Measurements from ENCODE around the gene WDR18.

The WDR18 gene

DNA sequence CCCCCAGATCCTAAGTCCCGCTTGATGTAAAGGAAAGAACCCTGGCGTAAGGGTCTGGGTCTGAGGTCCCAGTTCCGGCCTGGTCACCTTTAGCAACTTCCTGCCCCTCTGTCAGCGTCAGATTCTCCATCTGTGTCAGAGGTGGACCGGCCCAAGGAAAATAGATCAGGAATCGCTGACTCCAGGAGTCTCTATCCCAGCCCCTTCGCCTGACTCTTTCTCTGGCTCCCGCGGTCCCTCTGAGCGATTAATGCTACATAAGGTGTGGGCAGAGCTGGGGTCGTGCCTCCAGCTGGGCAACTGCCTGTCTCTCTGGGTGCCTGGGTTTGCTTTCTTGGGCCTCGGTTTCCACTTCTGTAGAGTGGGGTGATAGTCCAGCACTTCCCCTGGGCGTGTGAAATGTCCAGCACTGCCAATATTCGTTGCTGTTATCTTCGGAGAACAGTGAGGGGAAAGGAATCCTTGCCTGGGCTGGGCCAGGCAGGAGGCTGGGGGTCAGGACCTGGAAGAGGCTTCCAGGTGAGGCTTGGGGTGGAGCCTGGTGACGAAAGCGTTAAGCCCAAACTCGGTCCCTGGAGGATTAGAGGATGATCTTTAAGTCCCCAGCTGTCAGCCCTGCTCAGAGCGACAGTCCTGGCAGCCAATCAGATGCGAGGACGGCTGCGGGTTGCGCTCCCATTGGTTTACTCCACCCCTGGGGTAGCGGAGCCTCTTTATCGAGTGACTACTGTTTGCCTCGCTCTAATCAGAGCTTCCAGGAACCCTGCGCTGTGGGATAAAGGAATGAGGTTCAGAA, 56.5 kb downstream of the WDR18 start:
- DNase-seq (ENCODE audit: insufficient read length, low spot score), result peak; percentile 98
- FAIRE-seq, result peak; percentile 90
- TF ChIP-seq, protein P1, sequence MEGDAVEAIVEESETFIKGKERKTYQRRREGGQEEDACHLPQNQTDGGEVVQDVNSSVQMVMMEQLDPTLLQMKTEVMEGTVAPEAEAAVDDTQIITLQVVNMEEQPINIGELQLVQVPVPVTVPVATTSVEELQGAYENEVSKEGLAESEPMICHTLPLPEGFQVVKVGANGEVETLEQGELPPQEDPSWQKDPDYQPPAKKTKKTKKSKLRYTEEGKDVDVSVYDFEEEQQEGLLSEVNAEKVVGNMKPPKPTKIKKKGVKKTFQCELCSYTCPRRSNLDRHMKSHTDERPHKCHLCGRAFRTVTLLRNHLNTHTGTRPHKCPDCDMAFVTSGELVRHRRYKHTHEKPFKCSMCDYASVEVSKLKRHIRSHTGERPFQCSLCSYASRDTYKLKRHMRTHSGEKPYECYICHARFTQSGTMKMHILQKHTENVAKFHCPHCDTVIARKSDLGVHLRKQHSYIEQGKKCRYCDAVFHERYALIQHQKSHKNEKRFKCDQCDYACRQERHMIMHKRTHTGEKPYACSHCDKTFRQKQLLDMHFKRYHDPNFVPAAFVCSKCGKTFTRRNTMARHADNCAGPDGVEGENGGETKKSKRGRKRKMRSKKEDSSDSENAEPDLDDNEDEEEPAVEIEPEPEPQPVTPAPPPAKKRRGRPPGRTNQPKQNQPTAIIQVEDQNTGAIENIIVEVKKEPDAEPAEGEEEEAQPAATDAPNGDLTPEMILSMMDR (IDR thresholded peaks at IDR 0.05; ENCODE audit: insufficient read depth, missing control alignments), result no peak

DNA sequence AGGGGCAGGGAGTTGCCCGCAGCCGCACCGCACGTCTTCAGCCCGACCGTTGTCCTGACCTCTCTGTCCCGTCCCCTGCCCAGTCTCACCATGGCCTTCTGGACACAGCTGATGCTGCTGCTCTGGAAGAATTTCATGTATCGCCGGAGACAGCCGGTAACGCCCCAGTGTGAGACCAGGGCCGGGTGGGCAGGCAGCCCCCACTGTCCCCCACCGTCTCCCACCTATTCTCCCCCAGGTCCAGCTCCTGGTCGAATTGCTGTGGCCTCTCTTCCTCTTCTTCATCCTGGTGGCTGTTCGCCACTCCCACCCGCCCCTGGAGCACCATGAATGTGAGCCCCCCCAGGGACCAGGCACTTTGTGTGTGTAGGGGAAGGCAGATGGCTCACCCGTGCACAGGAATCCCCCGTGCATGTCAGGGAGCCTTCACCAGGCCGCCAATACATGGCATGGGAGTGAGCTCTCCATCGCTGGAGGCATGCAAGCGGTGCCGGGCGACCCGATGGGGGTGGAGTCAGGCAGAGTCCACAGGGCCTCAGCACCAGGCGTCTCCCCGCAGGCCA, 57.2 kb downstream of the WDR18 start:
- FAIRE-seq, result no peak
- TF ChIP-seq, protein P1 (IDR thresholded peaks at IDR 0.05; ENCODE audit: insufficient read depth, missing control alignments), result no peak
- no peak for DNase-seq (ENCODE audit: insufficient read length, low spot score)

DNA sequence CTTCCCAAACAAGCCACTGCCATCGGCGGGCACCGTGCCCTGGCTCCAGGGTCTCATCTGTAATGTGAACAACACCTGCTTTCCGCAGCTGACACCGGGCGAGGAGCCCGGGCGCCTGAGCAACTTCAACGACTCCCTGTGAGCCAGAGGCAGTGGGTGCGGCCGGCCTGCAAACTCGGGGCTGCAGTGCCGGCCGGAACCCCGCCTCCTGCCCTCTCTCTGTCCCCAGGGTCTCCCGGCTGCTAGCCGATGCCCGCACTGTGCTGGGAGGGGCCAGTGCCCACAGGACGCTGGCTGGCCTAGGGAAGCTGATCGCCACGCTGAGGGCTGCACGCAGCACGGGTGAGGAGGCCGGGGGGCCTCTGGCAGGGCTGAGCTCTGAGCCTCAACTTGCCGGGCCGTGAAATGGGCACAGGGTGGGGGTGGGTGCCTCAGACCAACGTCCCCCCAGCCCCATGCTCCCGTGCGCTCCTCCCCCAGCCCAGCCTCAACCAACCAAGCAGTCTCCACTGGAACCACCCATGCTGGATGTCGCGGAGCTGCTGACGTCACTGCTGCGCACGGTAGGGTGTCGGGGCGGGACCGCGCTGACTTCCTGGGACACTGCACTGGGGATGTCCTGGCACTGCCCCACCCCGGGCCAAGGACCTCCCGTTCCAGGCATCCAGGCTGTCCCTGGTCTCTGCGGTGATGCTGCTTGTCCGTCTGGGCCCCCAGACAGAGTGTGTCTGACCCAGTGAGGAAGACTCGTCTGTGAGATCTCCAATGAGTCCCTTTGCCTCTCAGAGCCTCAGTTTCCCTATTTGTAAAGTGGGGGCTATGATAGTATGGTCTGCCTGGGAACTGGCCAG, 57.9 kb downstream of the WDR18 start:
- DNase-seq (ENCODE audit: insufficient read length, low spot score) (no peak), FAIRE-seq (no peak)
- TF ChIP-seq, protein P1 (IDR thresholded peaks at IDR 0.05; ENCODE audit: insufficient read depth, missing control alignments), result no peak

DNA sequence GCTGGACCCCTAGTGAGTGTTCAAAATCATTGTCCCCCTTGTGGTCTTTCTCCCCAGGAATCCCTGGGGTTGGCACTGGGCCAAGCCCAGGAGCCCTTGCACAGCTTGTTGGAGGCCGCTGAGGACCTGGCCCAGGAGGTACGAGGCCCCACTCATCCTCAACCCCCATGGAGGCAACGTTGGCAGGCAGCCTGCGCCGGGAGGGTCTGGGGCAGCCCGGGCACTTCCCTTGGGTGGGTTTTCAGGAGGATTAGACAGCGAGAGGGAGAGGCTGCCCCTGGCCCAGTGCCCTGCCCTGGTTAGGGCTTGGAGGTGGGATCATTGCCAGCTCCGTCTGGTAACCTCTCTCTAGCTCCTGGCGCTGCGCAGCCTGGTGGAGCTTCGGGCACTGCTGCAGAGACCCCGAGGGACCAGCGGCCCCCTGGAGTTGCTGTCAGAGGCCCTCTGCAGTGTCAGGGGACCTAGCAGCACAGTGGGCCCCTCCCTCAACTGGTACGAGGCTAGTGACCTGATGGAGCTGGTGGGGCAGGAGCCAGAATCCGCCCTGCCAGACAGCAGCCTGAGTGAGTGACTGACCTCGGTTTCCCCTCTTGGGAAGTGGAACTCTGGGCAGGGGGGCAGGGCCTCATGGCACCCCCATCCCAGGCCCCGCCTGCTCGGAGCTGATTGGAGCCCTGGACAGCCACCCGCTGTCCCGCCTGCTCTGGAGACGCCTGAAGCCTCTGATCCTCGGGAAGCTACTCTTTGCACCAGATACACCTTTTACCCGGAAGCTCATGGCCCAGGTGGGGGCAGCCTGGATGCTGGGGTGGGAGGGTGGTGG, 58.8 kb downstream of the WDR18 start:
- DNase-seq (ENCODE audit: insufficient read length, low spot score), result no peak
- TF ChIP-seq, protein P1 (IDR thresholded peaks at IDR 0.05; ENCODE audit: insufficient read depth, missing control alignments), result peak; percentile 2
- no peak for FAIRE-seq
